ENCODE data around the gene B4GAT1.

GRCh38 chr11:66362481-66363147 is 15.2 kb upstream of the B4GAT1 start:
- no peak for TF ChIP-seq CTCF (IDR thresholded peaks at IDR 0.05)
- no peak for TF ChIP-seq EZH2 (IDR thresholded peaks at IDR 0.05)
- TF ChIP-seq EZH2phosphoT487 (IDR thresholded peaks at IDR 0.05) = no peak
